ENCODE data around the gene MAPK7.

Gene MAPK7

DNA sequence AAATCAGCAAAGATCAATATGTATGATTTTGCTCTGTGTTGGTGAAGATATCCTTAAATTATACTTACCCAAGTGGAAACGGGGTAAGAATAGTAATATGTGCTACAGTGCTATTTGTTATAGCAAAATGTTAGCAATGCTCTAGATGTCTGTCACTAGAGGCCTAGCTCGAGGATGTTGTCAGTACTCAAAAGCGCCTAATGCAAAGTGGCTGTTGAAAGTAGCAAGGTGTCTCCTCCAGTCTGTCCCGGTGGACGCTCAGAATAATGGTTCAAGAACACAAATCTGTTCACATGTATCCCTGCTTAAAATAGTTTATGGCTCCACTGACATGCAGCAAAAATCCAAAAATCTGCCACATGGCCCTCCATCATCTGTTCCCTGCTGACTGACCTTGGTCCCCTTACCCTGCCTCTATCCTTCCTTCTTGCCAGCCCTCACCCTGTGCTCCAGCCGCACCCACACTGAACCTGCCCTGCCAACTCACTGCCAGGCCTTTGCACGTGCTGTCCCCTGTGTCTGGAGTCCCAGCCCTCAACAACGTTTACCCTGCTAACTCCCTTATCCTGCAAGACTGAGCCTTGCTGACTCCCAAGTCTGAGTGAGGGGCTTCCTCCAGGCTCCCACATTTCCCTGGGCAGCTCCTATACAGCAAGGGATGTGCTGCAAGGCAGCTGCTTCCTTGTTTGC lies 23.2 kb downstream of the MAPK7 start:
- no peak for DNase-seq (ENCODE audit: low read depth)

DNA sequence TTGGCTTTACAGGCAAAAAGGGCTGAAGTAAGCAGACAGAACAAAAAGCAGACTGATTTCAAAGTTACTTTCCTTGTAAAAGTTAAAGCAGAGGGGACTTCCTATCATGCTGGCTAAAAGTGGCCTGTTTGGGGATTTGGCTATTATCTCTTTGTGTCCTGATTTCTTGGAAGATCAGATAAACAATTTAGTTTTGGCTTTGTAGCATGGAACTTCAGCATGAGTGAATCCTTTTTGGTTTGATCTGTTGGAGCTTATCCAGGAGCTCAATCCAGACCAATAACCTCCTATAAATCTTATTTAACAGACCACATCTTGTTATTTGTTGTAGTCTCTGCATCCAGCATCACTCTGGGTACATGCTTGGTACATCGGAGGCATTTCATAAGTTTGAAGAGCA lies 23.9 kb downstream of the MAPK7 start:
- DNase-seq (ENCODE audit: low read depth) = no peak

DNA sequence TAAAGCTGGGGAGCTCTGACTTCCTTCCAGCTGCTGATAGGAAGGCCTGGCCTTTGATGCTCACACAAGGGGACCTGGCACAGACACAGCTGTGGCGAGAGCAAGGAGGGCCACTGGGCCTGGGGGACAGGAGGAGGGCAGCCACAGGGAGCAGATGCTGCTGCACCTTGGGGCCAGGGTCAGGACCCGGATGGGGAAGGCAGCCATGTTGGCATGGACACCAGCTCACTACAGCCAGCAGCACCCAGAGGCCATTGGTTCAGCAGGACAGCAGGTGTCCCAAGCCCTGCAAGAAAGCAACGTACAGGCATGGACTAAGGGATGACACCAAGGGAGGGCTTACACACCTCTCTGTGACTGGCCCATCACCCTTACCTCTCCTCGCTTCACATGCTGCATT lies 24.7 kb downstream of the MAPK7 start:
- no peak for DNase-seq (ENCODE audit: low read depth)

DNA sequence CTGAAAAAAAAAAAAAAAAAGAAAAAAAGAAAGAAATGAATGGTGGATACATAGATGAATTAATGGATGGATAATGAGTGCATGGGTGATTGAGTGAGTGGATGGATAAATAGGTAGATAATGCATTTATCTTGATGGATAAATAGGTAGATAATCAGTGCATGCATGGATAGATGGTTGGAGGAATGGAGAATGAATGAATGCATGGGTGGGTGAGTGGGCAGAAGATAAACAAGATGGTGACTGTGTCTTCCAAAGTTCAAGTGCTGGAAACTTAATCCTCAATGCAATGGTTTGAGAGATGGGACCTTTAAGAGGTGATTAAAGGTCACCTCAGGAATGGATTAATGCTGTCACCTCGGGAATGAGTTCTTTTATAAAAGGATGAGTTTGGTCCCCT lies 26.0 kb downstream of the MAPK7 start:
- no peak for DNase-seq (ENCODE audit: low read depth)

DNA sequence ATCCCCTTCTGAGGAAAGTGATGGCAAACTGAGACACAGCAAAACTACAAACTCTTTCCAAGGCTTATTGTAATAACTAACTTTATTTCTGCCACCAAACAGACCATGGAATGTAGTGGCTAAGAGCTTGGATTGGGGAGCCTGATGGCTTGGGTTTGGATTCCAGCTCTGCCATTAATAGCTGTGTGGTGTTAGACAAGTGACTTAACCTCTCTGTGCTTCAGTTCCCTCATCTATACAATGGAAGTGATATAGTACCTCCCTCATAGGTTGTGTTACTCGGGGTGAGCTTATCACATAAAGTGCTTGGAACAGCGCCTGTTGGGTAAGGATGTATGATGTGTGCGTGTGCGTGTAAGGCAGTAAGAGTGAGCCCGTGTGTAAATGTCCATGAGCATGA lies 26.8 kb downstream of the MAPK7 start:
- no peak for DNase-seq (ENCODE audit: low read depth)

DNA sequence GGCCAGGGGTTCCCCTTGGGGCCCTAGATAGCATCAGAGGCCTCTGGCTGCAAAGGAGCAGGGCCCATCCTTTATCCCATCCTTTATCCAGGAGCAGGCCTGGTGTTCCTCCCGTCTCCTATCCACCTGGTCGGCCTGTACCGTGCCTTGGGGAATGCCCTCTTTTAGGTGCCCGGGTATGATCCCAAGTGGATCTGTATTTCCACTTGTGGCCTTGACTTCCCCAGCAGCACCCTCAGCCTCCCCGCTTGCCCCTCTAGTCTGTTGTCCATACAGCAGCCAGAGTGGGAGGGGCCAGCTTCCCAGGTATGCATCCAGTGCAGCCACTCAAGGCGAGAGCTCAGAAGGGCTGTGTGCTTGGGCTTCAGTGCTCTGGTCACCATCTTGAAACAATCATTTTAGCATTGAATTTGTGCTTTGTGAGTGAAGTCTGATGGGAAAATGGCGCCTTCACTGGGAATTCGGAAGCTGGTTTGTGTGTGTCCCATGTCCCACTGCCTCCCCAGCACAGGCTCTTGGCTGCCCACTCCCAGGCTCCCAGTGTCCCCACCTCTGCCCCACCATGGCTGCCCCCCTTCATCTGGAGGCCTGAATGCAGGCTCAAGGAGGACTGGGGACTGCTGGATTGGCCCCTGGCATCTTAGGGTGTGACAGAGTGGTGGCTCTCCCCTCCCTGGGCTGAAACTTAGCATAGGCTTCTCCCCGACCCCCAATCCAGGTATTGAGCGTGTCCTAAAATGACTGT lies 29.5 kb downstream of the MAPK7 start:
- DNase-seq (ENCODE audit: low read depth) = no peak

- DNase-seq (ENCODE audit: low read depth) = no peak
Measured at GRCh38 chr17:19408346-19408710, 30.0 kb downstream of the MAPK7 start.

- DNase-seq (ENCODE audit: low read depth) = no peak
Measured at GRCh38 chr17:19409066-19409465, 30.8 kb downstream of the MAPK7 start.

GRCh38 chr17:19409509-19409908 lies 31.2 kb downstream of the MAPK7 start:
- no peak for DNase-seq (ENCODE audit: low read depth)

DNA sequence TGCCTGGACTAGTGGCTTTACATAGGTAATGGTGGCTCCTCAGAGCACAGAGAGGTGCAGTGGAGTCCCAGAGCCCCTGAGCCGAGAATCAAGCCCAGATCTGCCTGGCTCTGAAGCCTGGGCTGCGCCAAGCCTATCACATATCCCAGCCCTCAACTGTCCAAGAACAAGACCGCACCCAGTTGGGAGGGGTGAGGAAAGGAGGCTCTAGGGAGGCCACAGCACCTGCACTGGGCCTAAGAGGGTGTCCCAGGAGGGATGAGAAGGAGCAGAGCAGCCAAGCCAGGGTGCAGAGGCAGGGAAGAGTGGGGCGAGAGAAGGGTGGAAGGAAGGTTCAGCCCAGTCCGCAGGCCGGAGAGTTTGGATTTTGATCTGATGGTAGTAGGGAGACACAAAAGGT lies 31.8 kb downstream of the MAPK7 start:
- no peak for DNase-seq (ENCODE audit: low read depth)

GRCh38 chr17:19410875-19411620 lies 32.8 kb downstream of the MAPK7 start, which contains the start of gene RNF112:
Gene RNF112 (plus strand): TSS chr17:19411232. CDS start chr17:19411409, 177 bp downstream.
- no peak for DNase-seq (ENCODE audit: low read depth)

- no peak for DNase-seq (ENCODE audit: low read depth)
Measured at GRCh38 chr17:19411631-19412030, 33.3 kb downstream of the MAPK7 start.

- DNase-seq (ENCODE audit: low read depth) = no peak
Measured at GRCh38 chr17:19412510-19412909, 34.2 kb downstream of the MAPK7 start.

DNA sequence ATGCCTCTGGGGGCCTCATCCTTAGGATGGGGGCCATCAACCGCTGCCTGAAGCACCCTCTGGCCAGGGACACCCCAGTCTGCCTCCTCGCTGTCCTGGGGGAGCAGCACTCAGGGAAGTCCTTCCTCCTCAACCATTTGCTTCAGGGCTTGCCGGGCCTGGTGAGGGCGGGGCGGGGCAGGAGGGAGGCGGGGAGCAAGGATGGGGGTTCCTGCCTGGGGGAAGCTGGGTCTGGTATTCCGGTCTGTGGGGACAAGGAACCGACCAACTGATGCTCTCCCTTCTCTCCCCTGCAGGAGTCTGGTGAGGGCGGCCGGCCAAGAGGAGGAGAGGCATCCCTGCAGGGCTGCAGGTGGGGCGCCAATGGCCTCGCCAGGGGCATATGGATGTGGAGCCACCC lies 34.7 kb downstream of the MAPK7 start:
- DNase-seq (ENCODE audit: low read depth) = no peak

DNA sequence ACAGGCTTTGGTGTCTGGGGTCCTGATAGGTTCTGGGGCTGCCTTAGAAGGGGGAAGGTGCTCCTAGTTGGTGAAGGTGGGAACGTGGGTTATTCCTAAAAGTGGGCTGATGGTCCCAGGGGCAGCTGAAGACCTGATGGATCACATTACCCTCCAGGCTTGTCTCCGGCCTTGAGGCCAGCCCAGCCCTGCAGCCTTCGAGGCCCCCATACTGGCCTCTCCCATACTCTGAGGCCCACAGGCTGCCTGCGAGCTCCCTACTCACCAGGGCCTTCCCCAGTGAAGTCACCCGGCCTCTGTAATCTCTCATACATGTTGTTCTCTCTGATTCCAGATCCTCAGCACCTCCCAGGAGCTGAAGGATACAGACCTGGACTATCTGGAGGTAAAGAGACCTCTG lies 35.5 kb downstream of the MAPK7 start:
- DNase-seq (ENCODE audit: low read depth) = no peak

DNA sequence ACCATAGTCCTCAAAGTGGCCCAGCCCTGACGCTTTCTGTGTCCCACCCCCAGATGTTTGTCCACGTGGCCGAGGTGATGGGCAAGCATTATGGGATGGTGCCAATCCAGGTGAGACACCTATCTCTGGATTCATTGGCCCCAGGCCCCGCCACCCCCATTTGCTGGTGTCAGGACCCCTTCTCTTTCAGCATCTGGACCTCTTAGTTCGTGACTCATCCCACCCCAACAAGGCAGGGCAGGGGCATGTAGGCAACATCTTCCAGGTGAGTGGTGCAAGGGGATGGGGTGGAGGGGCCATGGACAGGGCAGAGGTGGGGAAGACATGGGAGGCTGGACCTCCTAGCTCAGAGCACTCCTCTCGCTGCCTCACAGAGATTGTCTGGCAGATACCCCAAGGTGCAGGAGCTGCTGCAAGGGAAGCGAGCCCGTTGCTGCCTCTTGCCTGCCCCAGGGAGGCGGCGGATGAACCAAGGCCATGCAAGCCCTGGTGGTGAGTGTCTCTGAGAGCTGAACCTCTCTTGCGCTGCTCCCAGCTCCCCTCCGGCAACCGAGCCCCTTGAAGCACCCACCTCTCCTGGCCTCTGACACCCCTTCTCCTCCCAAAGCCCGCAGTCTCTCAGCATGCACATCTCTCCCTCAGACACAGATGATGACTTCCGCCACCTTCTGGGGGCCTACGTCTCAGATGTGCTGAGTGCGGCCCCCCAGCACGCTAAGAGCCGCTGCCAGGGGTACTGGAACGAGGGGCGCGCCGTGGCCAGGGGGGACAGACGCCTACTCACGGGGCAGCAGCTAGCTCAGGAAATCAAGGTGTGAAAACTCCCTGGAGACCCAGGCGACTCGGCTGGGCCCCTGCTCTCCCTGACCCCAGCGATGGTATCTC lies 36.3 kb downstream of the MAPK7 start:
- no peak for DNase-seq (ENCODE audit: low read depth)

DNA sequence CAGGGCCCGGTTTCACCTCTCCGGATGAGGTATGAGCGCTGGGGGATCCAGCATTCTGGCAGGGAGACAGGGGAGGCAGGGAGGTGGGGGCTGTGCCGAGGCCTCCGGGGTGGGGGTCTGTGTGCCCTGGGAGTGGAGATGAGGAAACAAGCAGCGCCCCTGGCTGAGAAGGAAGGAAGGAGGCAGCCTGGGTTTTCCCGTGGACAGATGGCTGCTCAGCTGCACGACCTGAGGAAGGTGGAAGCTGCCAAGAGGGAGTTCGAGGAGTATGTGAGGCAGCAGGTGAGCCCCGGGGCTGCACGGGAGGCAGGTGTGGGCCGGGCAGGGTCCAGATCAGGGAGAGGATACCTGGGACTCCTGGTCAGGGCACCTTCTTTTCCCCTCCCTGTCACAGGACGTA lies 37.0 kb downstream of the MAPK7 start:
- DNase-seq (ENCODE audit: low read depth) = no peak

GRCh38 chr17:19415806-19416775 lies 37.8 kb downstream of the MAPK7 start:
- DNase-seq (ENCODE audit: low read depth) = no peak

DNA sequence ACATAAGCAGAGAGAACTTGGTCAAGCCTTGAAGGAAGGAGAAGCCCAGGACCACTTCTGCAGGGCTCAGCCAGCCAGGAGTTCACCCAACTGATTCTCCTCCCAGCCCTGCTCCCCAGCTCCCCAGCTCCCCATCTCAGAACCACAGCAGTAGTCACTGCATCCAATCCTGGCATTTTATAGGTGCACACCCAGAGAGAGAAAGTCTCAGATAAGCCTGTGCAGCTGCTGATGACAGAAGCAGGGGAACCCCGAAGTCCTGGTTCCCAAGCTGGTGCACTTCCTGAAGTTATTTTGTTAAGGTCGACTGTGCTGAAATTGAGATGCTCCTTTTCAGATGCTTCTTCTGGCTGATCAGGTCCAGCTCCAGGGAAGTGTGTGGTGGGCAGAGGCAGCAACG lies 39.3 kb downstream of the MAPK7 start:
- DNase-seq (ENCODE audit: low read depth) = no peak

- no peak for DNase-seq (ENCODE audit: low read depth)
Measured at GRCh38 chr17:19418251-19418992, 40.1 kb downstream of the MAPK7 start.

All from CMK (cell line).